Natural killer cell treated with Interleukin-12 subunit alpha and Interleukin-12 subunit beta and Interleukin-15 and Interleukin-18, amount 100 ng/mL, for 72 hours (primary cell): Measurements from ENCODE around the gene TTC34. TPM values are rescaled to one million over a fixed set of nuclear protein-coding genes. Genes with fewer than 3 reads are reported as not detected.
"Not testable (repeated sequence)": the region's sequence is repeated elsewhere in the genome, so short reads cannot be mapped to it uniquely, and the experiment has no call there.

Experiments used
- ATAC-seq, 2 donors: fragments of 150-1000 bp; cut with Tn5 transposase in 1 of 2; sonication (Bioruptor Pico), chemical (Tn5 transposase) in 1 of 2; 2 replicates each; pipeline ENCODE4 v1.10.0; 2021
- DNase-seq: peaks from one replicate; pipeline ENCODE4 v3.0.0; 2022; ENCODE audit warnings: low spot score
- H3K27ac Mint-ChIP-seq, 2 donors: 1 replicate in 1 of 2; 2 replicates in 1 of 2; pipeline ENCODE4 v1.8.0; 2022; ENCODE audit warnings: mixed read lengths in 2 of 2, mild to moderate bottlenecking in 1 of 2, moderate library complexity in 1 of 2
- H3K27me3 Mint-ChIP-seq, 2 donors: 1 replicate in 1 of 2; 2 replicates in 1 of 2; pipeline ENCODE4 v1.8.0; 2022; ENCODE audit warnings: mixed read lengths in 2 of 2
- H3K36me3 Mint-ChIP-seq: one replicate; pipeline ENCODE4 v1.8.0; 2022; ENCODE audit warnings: mixed read lengths
- H3K4me1 Mint-ChIP-seq, 2 donors: 1 replicate in 1 of 2; 2 replicates in 1 of 2; pipeline ENCODE4 v1.8.0; 2022; ENCODE audit warnings: low read depth in 2 of 2, mixed read lengths in 2 of 2, mild to moderate bottlenecking in 1 of 2
- H3K4me3 Mint-ChIP-seq: one replicate; pipeline ENCODE4 v1.8.0; 2022; ENCODE audit warnings: mixed read lengths
- H3K9me3 Mint-ChIP-seq: 2 replicates; pipeline ENCODE4 v1.8.0; 2022; ENCODE audit warnings: mixed read lengths
- total RNA-seq, 2 donors: library from RNA; stranded (reverse); gene quantifications; one replicate each; pipeline ENCODE4 v1.2.3, GENCODE V29; 2022

The TTC34 gene
- total RNA-seq, 2 donors from 2014 or later: 0.40 to 0.56 TPM

DNA sequence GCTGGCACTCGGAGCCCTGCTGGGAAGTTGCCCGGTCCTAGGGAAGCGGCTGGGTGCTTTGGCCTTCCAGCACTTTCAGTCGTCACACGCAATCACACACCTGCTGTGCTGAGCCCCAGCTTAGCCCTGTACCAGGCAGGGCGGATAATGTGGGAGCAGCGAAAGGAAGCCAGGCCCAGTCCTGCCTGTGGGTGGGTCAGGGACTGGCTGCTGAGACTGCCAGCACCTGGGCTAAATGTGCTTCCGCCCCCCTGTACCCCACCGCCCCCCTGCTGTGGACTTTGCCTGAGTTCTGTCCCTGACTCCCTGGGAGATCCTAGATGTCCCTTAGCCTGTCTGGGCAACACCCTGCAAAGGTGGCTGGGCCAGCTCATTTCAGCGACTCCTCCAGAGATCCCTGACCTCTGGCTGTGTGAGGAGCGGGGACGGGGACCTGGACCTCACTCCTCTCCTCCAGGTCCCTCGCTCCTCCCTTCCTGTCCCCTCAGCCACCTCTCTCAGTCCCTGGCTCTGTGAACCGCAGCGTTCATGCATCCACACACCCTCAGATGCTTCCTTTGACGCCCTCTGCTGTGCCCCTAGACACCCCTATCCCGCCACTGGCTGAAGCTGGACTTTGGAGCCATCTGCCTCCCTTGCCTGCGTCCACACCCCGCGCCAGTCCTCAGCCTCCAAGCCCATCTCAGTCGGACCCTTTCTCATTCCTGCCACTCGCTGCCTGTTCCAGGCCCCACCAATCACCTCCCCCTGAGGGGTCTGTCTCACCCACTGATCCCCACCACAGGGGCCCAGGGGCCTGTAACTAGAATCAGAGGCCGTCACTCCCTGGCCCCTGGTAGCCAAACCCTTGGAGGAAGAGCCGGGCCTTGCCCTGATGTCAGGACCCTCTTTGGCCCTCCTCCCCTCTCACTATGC, 170.1 kb downstream of the TTC34 start:
- peaks cover 5 to 9% of the 10 kb centered on the region in 2 donors for H3K4me1 Mint-ChIP-seq
- peak overlapping the region in 1 of 2 donors; percentile 63 for H3K27ac Mint-ChIP-seq
- H3K27me3 Mint-ChIP-seq: peaks cover 21 to 32% of the 10 kb centered on the region in 2 donors
- DNase-seq: no peak
- no peak for ATAC-seq
- H3K4me3 Mint-ChIP-seq: no peak overlapping the region
- H3K9me3 Mint-ChIP-seq: peaks cover 7% of the 10 kb centered on the region
- peaks cover 5% of the 10 kb centered on the region for H3K36me3 Mint-ChIP-seq

DNA sequence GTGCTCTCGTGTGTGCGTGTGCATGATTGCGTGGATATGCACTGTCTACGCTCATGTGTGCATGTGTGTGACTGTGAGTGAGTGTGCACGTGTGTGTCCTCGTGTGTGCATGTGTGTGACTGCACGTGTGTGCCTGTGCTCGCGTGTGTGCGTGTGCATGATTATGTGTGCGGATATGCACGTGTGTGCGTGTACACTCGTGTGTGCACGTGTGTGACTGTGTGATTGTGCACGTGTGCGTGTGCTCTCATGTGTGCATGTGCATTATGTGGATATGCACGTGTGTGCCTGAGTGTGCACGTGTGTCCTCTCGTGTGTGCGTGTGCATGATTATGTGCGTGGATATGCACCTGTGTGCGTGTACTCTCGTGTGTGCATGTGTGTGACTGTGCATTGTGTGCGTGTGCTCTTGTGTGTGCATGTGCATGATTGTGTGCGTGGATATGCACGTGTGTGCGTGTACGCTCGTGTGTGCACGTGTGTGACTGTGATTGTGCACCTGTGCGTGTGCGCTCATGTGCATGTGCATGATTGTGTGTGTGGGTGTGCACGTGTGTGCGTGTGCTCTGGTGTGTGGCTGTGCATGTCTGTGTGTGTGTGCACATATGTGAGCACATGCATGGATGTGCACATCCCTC, 170.9 kb downstream of the TTC34 start:
- DNase-seq (no peak), ATAC-seq (no peak)
- Mint-ChIP-seq H3K27me3 (peaks cover 28 to 33% of the 10 kb centered on the region in 2 donors), H3K27ac (no peak overlapping the region), H3K4me3 (no peak overlapping the region), H3K4me1 (peaks cover 5 to 9% of the 10 kb centered on the region in 2 donors), H3K9me3 (peaks cover 7% of the 10 kb centered on the region), H3K36me3 (peaks cover 5% of the 10 kb centered on the region)

DNA sequence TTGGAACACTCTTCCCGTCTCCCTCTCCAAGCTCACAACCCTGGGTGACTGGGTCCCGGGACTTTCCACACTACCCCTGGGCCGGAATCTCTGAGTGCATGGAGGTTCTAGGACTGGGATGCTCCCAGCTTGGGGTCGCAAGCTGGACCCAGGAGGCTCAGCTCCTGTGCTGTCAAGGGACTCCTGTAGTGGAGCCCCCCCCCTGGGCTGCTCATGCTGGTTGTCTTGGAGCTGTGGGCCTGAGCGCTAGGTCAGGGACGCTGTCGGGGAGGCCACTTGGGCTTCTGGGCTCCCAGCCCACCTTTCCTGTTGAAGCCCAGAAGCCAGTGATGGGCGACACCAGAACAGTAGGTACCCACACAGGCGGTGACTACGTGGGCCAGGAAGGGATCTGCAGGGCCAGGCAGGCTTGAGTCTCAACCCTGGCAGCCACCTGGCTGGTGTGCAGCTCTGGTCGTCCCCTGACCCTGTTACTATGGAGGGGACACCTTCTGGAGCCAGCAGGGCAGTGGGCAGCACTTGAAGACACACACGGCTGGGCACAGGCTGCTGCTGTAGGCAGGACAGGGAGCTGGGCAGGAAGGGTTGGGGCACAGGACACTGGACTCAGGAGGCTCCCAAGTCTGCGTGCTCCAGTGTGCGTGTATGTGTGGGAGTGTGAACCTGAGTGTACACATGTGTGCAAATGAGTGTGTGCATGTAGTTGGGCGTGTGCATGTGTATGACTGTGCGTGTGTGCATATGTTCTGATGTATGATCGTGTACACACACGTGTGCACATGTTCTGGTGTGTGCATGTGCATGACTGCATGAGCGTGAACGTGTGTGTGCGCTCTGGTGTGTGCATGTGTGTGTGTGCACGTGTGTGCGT, 171.6 kb downstream of the TTC34 start:
- H3K36me3 Mint-ChIP-seq: peaks cover 5% of the 10 kb centered on the region
- peaks cover 30 to 33% of the 10 kb centered on the region in 2 donors for H3K27me3 Mint-ChIP-seq
- H3K9me3 Mint-ChIP-seq: peaks cover 7% of the 10 kb centered on the region
- peaks cover 5 to 9% of the 10 kb centered on the region in 2 donors for H3K4me1 Mint-ChIP-seq
- H3K27ac Mint-ChIP-seq: no peak overlapping the region
- ATAC-seq: no peak
- DNase-seq: no peak
- no peak overlapping the region for H3K4me3 Mint-ChIP-seq

DNA sequence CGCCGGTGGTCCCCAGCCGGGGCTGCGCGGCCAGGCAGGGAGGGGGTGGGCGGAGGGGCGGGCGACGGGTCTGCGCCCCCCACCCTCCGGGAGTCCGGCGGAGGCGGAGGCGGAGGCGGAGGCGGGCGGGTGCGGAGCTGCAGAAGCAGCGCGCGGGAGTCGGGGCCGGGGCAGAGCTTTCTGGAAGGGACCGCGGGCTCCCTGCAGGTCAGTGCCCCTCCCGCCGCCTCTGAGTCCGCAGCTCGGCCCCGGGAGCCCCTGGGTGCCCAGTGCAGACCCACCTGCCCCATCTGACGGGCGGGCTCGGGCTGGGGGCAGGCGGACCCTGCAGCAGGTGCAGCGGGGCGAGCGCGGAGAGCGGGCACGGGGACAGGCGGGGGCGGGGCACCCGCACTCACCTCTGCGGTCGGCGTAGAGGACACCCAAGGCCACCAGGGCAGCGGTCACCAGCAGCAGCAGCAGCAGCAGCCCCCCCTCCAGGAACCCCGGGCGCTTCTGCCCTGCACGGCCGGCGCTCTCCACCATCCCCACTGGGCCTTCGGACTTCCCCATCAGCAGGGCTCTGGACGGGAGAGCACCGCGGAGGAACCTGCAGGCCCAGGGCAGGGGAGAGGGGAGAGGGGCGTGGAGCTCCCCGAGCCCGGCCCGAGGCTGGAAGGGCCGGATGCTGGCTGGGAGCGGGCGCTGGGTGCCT, 172.4 kb downstream of the TTC34 start:
- DNase-seq (no peak), ATAC-seq (no peak)
- peaks cover 7% of the 10 kb centered on the region for H3K9me3 Mint-ChIP-seq
- peaks cover 30 to 36% of the 10 kb centered on the region in 2 donors for H3K27me3 Mint-ChIP-seq
- H3K4me3 Mint-ChIP-seq: no peak overlapping the region
- no peak overlapping the region for H3K27ac Mint-ChIP-seq
- H3K36me3 Mint-ChIP-seq: peaks cover 5% of the 10 kb centered on the region
- peaks cover 5 to 9% of the 10 kb centered on the region in 2 donors for H3K4me1 Mint-ChIP-seq

DNA sequence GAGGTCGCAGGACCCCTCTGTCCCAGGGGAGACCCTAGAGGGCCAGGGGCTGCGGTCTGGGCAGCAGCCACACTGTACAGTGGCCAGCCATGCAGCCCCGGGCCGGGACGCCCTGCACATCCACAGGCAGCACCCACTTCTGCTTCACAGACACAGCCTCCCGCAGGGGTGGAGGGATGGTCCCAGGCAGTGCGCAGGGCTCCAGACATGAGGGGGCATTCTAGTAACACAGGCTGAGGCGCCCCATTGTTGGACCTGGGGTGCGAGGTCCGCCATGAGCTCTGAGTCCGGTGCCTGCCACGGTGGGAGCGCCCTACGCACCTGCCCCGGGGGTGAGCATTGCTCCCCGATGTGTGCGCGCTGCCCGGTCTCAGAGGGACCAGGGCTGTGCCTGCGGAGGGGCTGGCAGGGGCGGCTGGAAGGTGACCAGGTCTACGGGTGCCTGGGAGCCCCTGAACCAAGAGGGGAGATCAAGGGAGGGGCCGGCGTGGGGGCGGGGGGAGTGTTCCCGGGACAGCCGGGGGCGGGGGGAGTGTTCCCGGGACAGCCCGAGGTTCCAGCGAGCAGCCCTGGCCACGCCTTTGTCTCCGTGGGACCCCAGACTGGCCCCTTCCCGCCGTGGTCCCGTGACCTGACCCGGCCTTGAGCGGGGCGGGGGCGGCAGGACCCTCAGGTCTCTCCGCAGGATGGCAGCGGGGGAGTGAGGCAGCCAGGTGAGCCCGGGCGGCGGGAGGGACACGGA, 173.1 kb downstream of the TTC34 start:
- no peak overlapping the region for H3K27ac Mint-ChIP-seq
- DNase-seq (no peak), ATAC-seq (no peak)
- no peak overlapping the region for H3K4me3 Mint-ChIP-seq
- H3K36me3 Mint-ChIP-seq: peaks cover 5% of the 10 kb centered on the region
- peaks cover 30 to 36% of the 10 kb centered on the region in 2 donors for H3K27me3 Mint-ChIP-seq
- peaks cover 5 to 9% of the 10 kb centered on the region in 2 donors for H3K4me1 Mint-ChIP-seq
- peaks cover 7% of the 10 kb centered on the region for H3K9me3 Mint-ChIP-seq

DNA sequence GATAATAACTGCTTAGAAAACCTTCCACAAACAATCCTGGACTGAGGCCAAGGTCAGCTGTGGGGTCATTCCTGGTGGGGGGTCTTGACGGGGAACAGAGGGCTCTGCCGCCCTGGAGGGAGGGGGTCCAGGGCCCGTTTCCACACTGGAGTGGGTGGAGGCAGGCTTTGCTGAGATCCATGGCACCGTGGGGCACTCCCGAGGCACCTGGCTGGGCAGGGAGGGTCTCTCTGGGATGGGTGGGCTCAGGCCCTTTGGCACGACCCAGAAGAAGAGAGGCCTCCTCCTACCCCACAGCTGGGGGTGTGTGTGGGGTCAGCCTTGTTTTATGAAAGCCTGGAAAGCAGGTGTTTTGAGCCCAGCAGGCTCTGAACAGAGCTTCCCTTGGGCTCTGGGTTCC, 173.7 kb downstream of the TTC34 start:
- ATAC-seq: no peak
- H3K27ac Mint-ChIP-seq: no peak overlapping the region
- H3K27me3 Mint-ChIP-seq: peaks cover 30 to 36% of the 10 kb centered on the region in 2 donors
- H3K9me3 Mint-ChIP-seq: peaks cover 7% of the 10 kb centered on the region
- peaks cover 5% of the 10 kb centered on the region for H3K36me3 Mint-ChIP-seq
- DNase-seq: no peak
- H3K4me1 Mint-ChIP-seq: peaks cover 5 to 9% of the 10 kb centered on the region in 2 donors
- no peak overlapping the region for H3K4me3 Mint-ChIP-seq

DNA sequence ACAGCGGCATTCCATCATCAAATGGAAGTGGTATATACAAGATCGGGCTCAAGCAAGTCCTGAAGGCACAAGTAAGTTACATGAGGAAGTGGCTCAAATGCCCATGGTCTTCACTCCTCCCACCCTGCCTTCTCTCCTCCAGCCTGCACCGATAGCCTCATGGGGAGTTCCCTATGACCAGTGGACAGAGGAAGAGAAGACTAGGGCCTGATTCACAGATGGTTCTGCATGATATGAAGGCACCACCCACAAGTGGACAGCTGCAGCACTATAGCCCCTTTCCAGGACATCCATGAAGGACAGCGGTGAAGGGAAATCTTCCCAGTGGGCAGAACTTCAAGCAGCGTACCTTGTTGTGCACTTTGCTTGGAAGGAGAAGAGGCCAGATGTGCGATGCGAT, 175.7 kb downstream of the TTC34 start:
- not testable (repeated sequence) for DNase-seq, H3K4me1 Mint-ChIP-seq, H3K4me3 Mint-ChIP-seq, H3K36me3 Mint-ChIP-seq, ATAC-seq, H3K9me3 Mint-ChIP-seq, H3K27ac Mint-ChIP-seq
- H3K27me3 Mint-ChIP-seq: peaks cover 28 to 31% of the 10 kb centered on the region in 2 donors

DNA sequence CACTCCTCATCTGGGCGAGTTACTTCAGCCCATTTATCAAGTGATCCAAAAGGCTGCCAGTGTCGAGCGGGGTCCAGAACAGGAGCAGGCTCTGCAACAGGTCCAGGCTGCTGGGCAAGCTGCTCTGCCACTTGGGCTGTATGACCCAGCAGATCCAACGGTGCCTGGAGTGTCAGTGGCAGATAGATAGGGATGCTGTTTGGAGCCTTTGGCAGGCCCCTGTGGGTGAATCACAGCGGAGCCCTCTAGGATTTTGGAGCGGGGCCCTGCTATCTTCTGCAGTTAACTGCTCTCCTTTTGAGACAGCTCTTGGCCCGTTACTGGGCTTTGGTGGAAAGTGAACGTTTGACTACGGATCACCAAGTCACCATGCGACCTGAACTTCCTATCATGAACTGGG, 176.2 kb downstream of the TTC34 start:
- Mint-ChIP-seq H3K27ac (no peak overlapping the region), H3K4me3 (no peak overlapping the region), H3K36me3 (peaks cover under 1% of the 10 kb centered on the region), H3K9me3 (peaks cover 1% of the 10 kb centered on the region), H3K27me3 (peaks cover 24 to 26% of the 10 kb centered on the region in 2 donors), H3K4me1 (peaks cover under 1 to 1% of the 10 kb centered on the region in 2 donors)
- ATAC-seq (no peak), DNase-seq (no peak)

DNA sequence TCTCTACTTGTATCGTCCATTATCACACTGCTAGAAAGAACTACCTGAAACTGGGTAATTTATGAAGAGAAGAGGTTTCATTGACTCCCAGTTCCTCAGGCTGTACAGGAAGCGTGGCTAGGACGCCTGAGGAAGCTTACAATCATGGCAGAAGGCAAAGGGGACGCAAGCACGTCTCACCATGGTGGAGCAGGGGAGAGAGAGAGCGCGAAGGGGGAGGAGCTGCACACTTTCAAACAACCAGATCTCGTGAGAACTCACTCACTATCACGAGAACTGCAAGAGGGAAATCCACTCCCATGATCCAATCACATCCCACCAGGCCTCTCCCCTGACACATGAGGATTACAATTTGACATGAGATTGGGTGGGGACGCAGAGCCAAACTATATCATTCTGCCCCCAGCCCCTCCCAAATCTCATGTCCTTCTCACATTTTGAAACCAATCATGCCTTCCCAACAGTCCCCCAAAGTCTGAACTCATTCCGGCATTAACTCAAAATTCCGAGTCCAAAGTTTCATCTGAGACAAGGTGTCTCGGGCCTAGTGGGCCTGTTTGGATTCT, 176.7 kb downstream of the TTC34 start:
- no peak overlapping the region for H3K4me3 Mint-ChIP-seq
- H3K27me3 Mint-ChIP-seq: peaks cover 22 to 24% of the 10 kb centered on the region in 2 donors
- H3K36me3 Mint-ChIP-seq: no peaks in the 10 kb centered on the region
- DNase-seq (no peak), ATAC-seq (no peak)
- H3K27ac Mint-ChIP-seq: no peak overlapping the region
- H3K4me1 Mint-ChIP-seq: no peaks in the 10 kb centered on the region
- no peaks in the 10 kb centered on the region for H3K9me3 Mint-ChIP-seq

DNA sequence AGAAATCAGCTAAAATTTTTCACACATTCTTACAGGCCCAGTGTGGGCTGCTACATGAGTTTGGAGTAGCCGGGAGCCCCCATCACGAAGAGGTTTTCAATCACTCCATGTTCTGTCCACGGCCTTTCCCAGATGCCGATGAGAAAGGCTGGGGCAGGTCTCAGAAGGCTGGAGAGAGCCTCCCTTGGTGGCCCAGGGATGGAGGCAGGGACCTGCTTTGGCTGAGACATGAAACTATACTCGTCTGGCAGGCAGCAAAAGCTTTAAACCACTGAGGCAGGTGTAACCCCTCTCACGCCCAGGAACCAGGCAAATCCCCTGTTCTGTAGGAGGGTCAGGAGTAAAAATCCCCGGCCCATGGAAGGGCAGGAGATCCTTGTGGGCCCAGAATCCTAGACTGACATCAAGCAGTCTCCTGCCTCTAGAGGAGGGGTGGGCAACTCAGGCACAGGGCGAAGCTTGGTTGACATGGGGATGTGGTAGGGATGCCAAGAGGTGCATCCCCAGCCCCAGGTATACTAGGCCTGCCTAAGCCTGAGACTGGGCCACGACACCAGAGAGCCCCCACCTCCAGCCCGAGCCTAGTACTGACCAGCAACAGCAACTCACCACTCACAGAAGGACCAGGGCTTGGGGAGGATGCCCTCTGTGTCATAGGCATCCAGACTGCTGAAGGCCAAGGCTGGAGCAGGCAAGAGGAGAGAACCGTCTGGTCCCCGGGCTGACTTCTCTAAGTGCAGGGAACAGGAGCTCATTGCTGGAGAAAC, 177.7 kb downstream of the TTC34 start:
- DNase-seq (no peak), ATAC-seq (peak in 1 of 2 donors; percentile 40)
- no peaks in the 10 kb centered on the region for H3K9me3 Mint-ChIP-seq
- H3K36me3 Mint-ChIP-seq: no peaks in the 10 kb centered on the region
- H3K27ac Mint-ChIP-seq: no peak overlapping the region
- peaks cover 22 to 23% of the 10 kb centered on the region in 2 donors for H3K27me3 Mint-ChIP-seq
- no peak overlapping the region for H3K4me3 Mint-ChIP-seq
- H3K4me1 Mint-ChIP-seq: no peaks in the 10 kb centered on the region

DNA sequence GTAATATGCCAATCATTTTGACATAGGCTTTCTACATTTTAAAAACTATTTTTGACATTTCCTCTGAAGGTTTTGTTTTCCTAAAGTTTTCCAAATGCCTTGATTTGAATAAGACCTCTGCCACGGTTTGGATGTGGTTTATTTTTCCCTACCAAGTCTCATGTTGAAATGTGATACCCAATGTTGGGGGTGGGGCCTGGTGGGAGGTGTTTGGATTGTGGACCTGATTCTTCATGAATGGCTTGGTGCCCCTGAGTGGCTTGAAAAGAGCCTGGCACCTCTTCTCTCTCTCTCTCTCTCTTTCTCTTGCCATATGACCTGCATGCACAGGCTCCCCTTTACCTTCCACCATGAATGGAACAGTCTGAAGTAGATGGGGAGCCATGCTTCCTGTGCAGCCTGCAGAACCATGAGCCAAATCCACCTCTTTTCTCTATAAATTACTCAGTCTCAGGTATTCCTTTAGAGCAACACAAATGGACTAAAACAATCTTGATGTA, 183.5 kb downstream of the TTC34 start:
- peaks cover 0 to 10% of the 10 kb centered on the region in 2 donors for H3K27me3 Mint-ChIP-seq
- no peak overlapping the region for H3K4me3 Mint-ChIP-seq
- H3K36me3 Mint-ChIP-seq: peaks cover 13% of the 10 kb centered on the region
- ATAC-seq: no peak
- peaks cover 3% of the 10 kb centered on the region for H3K9me3 Mint-ChIP-seq
- no peak for DNase-seq
- no peak overlapping the region for H3K27ac Mint-ChIP-seq
- no peaks in the 10 kb centered on the region for H3K4me1 Mint-ChIP-seq

DNA sequence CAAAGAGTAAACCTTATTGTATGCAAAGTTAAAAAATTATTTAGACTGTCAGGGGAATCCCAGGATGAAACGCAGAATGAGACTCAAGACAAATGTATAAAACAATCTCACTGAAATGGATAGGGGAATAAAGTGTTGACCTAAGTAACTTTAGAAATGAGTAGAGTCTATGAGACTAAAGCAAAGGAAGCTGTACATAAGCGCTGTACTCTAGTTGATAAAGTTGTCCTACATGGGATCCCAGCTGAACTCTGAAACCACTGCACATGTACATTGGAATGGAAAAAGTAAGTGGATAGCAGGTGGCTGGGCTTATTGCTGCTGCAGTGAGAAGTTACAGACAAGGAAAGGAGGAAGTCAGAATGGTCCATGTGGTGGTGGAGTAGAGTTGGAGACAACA, 187.3 kb downstream of the TTC34 start:
- Mint-ChIP-seq H3K27me3 (peaks cover 0 to 3% of the 10 kb centered on the region in 2 donors), H3K9me3 (peaks cover 3% of the 10 kb centered on the region), H3K27ac (no peak overlapping the region), H3K4me1 (no peaks in the 10 kb centered on the region), H3K36me3 (peaks cover 13% of the 10 kb centered on the region), H3K4me3 (no peak overlapping the region)
- DNase-seq: no peak
- no peak for ATAC-seq
